ENCODE data around the gene MTCP1.

DNA sequence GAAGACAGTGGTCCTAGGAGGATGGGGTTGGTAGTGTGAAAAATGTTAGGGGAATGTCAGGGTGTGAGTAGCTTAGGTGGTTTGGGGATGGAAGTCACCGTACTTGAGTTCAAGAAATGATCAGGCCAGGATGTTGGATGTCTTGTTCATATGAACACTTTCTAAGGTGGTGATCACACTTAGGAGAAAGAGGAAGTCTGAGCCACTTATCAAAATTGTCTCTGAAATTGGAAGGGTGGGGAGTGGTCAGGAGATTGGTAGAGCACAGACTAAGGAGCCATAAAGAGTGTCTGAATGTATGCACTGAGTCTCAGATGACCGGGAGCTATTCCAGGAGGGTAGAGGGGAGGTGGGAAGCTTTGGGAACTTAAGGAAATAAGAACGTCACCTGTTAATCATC lies 17.3 kb downstream of the MTCP1 start:
- TF ChIP-seq CTCF (IDR thresholded peaks at IDR 0.05; ENCODE audit: control extremely low read depth in 1 of 3, insufficient read depth in 1 of 3, low read depth in 1 of 3, low read length in 3 of 3) (no peak), SIN3A (conservative IDR thresholded peaks at IDR 0.05 in 1 of 2, IDR thresholded peaks at IDR 0.05 in 1 of 2; ENCODE audit: low read depth in 1 of 2, low read length in 2 of 2) (no peak), CEBPB (IDR thresholded peaks at IDR 0.05; ENCODE audit: low read depth, low read length) (no peak), BRCA1 (IDR thresholded peaks at IDR 0.05; ENCODE audit: low read depth, low read length) (no peak), JUN (IDR thresholded peaks at IDR 0.05; ENCODE audit: low read depth, low read length) (no peak), POLR2A (IDR thresholded peaks at IDR 0.05; ENCODE audit: control extremely low read depth in 1 of 2, low read depth in 2 of 2, low read length in 2 of 2) (no peak), CREB1 (IDR thresholded peaks at IDR 0.05) (no peak), CHD2 (IDR thresholded peaks at IDR 0.05; ENCODE audit: low read length) (no peak), JUND (IDR thresholded peaks at IDR 0.05; ENCODE audit: low read length) (no peak), POLR2AphosphoS5 (IDR thresholded peaks at IDR 0.05; ENCODE audit: low read depth, low read length) (no peak), BACH1 (IDR thresholded peaks at IDR 0.05; ENCODE audit: low read length) (no peak)
- TF ChIP-seq, protein P1, sequence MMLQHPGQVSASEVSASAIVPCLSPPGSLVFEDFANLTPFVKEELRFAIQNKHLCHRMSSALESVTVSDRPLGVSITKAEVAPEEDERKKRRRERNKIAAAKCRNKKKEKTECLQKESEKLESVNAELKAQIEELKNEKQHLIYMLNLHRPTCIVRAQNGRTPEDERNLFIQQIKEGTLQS (IDR thresholded peaks at IDR 0.05; ENCODE audit: insufficient read depth, low read depth, low read length): no peak
